ENCODE results near the gene RPEL1.

DNA sequence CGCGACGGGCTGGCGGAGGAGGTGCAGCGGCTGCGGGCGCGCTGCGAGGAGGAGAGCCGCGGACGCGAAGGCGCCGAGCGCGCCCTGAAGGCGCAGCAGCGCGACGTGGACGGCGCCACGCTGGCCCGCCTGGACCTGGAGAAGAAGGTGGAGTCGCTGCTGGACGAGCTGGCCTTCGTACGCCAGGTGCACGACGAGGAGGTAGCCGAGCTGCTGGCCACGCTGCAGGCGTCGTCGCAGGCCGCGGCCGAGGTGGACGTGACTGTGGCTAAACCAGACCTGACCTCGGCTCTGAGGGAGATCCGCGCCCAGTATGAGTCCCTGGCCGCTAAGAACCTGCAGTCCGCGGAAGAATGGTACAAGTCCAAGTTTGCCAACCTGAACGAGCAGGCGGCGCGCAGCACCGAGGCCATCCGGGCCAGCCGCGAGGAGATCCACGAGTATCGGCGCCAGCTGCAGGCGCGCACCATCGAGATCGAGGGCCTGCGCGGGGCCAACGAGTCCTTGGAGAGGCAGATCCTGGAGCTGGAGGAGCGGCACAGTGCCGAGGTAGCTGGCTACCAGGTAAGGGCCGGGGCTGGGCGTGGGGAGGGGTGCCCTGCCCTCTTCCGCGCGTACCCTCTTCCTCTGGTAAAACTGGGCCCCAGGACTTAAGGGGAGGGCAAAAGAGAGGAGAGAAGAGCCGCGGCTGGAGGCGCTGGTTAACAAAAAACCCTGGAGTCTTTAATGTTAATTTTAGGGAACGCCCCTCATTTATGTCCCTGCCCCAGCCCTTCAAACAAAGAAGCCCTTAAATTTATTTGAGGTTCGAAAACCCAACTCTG is 32.2 kb downstream of the RPEL1 start:
- TF ChIP-seq, protein P1, sequence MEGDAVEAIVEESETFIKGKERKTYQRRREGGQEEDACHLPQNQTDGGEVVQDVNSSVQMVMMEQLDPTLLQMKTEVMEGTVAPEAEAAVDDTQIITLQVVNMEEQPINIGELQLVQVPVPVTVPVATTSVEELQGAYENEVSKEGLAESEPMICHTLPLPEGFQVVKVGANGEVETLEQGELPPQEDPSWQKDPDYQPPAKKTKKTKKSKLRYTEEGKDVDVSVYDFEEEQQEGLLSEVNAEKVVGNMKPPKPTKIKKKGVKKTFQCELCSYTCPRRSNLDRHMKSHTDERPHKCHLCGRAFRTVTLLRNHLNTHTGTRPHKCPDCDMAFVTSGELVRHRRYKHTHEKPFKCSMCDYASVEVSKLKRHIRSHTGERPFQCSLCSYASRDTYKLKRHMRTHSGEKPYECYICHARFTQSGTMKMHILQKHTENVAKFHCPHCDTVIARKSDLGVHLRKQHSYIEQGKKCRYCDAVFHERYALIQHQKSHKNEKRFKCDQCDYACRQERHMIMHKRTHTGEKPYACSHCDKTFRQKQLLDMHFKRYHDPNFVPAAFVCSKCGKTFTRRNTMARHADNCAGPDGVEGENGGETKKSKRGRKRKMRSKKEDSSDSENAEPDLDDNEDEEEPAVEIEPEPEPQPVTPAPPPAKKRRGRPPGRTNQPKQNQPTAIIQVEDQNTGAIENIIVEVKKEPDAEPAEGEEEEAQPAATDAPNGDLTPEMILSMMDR (conservative IDR thresholded peaks at IDR 0.05; ENCODE audit: low read depth, low read length), result no peak
- no peak for TF ChIP-seq EZH2 (IDR thresholded peaks at IDR 0.05; ENCODE audit: borderline replicate concordance, low read depth, low read length, poor library complexity, severe bottlenecking)
